ENCODE results near the gene INPP5A.

INPP5A gene

DNA sequence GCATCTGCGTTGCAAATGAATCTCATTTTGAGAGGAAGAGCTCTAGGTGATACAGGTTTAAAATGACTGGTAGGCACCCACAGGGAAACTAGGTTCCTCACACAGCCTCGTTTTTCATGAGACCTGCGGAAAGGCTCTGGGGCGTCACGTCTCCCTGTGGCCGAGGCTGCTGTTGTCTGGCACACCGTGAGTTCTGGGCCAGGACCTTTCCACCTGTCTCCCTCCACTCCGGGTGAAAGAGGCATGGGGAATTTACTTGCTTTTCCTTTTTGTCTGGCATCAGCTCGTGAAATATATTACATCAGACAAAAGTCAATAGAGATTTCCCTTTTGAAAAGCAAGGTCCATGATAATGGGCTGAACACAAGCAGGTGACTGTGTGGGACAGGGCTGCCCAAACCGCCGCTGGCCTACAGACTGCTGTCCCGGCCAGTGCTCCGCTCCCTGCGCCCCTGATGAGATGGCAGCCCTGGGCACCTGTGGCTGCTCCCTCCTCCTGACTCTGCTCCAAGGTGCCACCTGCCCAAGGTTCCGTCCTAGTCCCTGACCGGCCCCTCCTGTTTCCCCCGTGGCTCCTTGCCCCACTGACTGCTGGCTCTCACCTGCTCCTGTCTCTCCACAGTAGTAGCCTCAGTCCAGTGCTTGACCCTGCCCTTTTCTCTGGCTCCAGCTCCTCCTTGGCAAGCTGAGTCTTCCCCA lies 138.8 kb downstream of the INPP5A start:
- no peak overlapping the region for H3K4me2 ChIP-seq (ENCODE audit: low read length)
- no peaks in the 10 kb centered on the region for H3F3A ChIP-seq (ENCODE audit: control insufficient read depth, insufficient read depth)
- H3K9me3 ChIP-seq (ENCODE audit: control insufficient read depth, insufficient read depth, low read length) = no peaks in the 10 kb centered on the region
- H3K9me2 ChIP-seq (replicated peaks; ENCODE audit: control insufficient read depth, low read length) = no peaks in the 10 kb centered on the region
- no peaks in the 10 kb centered on the region for H3K27me3 ChIP-seq (ENCODE audit: control insufficient read depth, low read length)
- H3K36me3 ChIP-seq (ENCODE audit: control insufficient read depth, low read length) = no peaks in the 10 kb centered on the region
- no peak for TF ChIP-seq EZH2phosphoT487 (IDR thresholded peaks at IDR 0.05; ENCODE audit: borderline replicate concordance, low read length)
- TF ChIP-seq, protein P1, sequence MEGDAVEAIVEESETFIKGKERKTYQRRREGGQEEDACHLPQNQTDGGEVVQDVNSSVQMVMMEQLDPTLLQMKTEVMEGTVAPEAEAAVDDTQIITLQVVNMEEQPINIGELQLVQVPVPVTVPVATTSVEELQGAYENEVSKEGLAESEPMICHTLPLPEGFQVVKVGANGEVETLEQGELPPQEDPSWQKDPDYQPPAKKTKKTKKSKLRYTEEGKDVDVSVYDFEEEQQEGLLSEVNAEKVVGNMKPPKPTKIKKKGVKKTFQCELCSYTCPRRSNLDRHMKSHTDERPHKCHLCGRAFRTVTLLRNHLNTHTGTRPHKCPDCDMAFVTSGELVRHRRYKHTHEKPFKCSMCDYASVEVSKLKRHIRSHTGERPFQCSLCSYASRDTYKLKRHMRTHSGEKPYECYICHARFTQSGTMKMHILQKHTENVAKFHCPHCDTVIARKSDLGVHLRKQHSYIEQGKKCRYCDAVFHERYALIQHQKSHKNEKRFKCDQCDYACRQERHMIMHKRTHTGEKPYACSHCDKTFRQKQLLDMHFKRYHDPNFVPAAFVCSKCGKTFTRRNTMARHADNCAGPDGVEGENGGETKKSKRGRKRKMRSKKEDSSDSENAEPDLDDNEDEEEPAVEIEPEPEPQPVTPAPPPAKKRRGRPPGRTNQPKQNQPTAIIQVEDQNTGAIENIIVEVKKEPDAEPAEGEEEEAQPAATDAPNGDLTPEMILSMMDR (IDR thresholded peaks at IDR 0.05; ENCODE audit: low read depth, low read length, poor library complexity, severe bottlenecking) = no peak
- no peak overlapping the region for H3K4me3 ChIP-seq (ENCODE audit: low read length)
- H4K20me1 ChIP-seq (ENCODE audit: control insufficient read depth, insufficient read depth, low read depth, low read length) = no peaks in the 10 kb centered on the region
- H3K4me1 ChIP-seq (ENCODE audit: control insufficient read depth, low read length) = no peaks in the 10 kb centered on the region
- no peak overlapping the region for H3K27ac ChIP-seq (ENCODE audit: low read depth, low read length)
- no peaks in the 10 kb centered on the region for H3K79me2 ChIP-seq (ENCODE audit: control insufficient read depth, low read length)

DNA sequence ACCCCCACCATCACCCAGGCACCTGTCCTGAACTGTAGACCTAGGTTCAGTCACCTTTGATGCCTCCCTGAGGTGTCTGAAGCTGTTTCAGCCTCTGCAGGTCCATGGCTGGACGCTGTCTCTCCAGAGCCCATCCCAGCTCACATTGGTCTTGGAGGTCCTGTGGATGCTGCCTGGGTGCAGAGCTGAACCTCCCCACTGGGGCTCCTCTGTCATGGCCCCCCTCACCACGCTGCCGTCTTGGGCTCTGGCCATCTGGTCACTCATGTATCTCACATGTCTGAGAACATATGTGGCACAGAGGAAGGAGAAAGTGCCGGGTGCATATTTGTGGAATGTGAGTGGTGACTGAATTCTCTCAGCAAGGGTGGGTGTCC lies 139.5 kb downstream of the INPP5A start:
- H3K79me2 ChIP-seq (ENCODE audit: control insufficient read depth, low read length) = no peaks in the 10 kb centered on the region

DNA sequence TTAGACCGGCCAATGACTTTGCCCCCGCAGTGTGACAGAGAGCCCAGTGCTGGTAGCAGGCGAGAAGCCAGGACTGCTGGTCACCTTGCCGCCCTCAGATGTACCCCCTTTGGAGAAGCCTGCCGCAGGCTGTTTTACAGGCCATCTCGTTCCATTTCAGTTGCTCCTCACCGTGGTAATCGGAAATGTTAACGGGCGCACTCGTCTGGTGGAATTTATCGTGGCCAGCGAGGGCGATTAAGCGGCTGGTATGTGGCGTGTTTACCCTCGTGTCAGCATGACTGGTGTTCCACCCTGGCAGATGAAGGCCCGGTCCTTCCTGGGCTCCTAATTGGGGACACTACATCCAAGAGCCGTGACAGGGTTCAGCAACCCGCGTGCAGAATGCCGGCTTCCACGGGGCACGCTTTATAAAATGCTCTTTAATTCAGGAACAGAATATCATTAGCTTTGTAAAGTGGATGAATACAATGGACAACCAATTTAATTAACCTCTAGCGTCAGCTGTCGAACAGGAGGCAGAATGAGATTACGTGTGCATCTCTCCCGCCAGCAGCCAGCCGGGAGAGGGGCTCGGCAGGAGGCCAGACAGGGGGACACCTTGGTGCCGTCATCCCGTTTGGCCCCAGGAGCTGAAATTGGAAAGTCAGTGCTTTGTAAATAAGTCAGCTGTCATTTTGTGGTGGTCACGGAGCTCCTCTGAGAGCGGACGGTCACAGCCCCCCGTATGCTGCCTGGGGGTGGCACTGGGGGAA lies 140.1 kb downstream of the INPP5A start:
- no peak overlapping the region for H3K27ac ChIP-seq (ENCODE audit: low read depth, low read length)
- no peaks in the 10 kb centered on the region for H4K20me1 ChIP-seq (ENCODE audit: control insufficient read depth, insufficient read depth, low read depth, low read length)
- H3K4me2 ChIP-seq (ENCODE audit: low read length) = no peak overlapping the region
- H3K9me3 ChIP-seq (ENCODE audit: control insufficient read depth, insufficient read depth, low read length) = no peaks in the 10 kb centered on the region
- no peaks in the 10 kb centered on the region for H3K27me3 ChIP-seq (ENCODE audit: control insufficient read depth, low read length)
- H3F3A ChIP-seq (ENCODE audit: control insufficient read depth, insufficient read depth) = no peaks in the 10 kb centered on the region
- H3K4me1 ChIP-seq (ENCODE audit: control insufficient read depth, low read length) = no peaks in the 10 kb centered on the region
- H3K9me2 ChIP-seq (replicated peaks; ENCODE audit: control insufficient read depth, low read length) = no peaks in the 10 kb centered on the region
- H3K4me3 ChIP-seq (ENCODE audit: low read length) = no peak overlapping the region
- no peaks in the 10 kb centered on the region for H3K79me2 ChIP-seq (ENCODE audit: control insufficient read depth, low read length)
- TF ChIP-seq, protein P1 (IDR thresholded peaks at IDR 0.05; ENCODE audit: low read depth, low read length, poor library complexity, severe bottlenecking) = no peak
- no peak for TF ChIP-seq EZH2phosphoT487 (IDR thresholded peaks at IDR 0.05; ENCODE audit: borderline replicate concordance, low read length)
- H3K36me3 ChIP-seq (ENCODE audit: control insufficient read depth, low read length) = no peaks in the 10 kb centered on the region

More for the DNA sequence above, 139.5 kb downstream of the INPP5A start:
- Histone ChIP-seq H3K4me3 (ENCODE audit: low read length) (no peak overlapping the region), H3K9me3 (ENCODE audit: control insufficient read depth, insufficient read depth, low read length) (no peaks in the 10 kb centered on the region), H3F3A (ENCODE audit: control insufficient read depth, insufficient read depth) (no peaks in the 10 kb centered on the region), H3K4me1 (ENCODE audit: control insufficient read depth, low read length) (no peaks in the 10 kb centered on the region), H3K27ac (ENCODE audit: low read depth, low read length) (no peak overlapping the region), H3K27me3 (ENCODE audit: control insufficient read depth, low read length) (no peaks in the 10 kb centered on the region), H3K36me3 (ENCODE audit: control insufficient read depth, low read length) (no peaks in the 10 kb centered on the region), H3K4me2 (ENCODE audit: low read length) (no peak overlapping the region), H3K9me2 (replicated peaks; ENCODE audit: control insufficient read depth, low read length) (no peaks in the 10 kb centered on the region), H4K20me1 (ENCODE audit: control insufficient read depth, insufficient read depth, low read depth, low read length) (no peaks in the 10 kb centered on the region)
- TF ChIP-seq, protein P1 (IDR thresholded peaks at IDR 0.05; ENCODE audit: low read depth, low read length, poor library complexity, severe bottlenecking) = no peak
- no peak for TF ChIP-seq EZH2phosphoT487 (IDR thresholded peaks at IDR 0.05; ENCODE audit: borderline replicate concordance, low read length)

Data from DOHH2 (cell line).